GM23338 (cell line): ENCODE data around the gene GTF2E1.

Experiments used
- EZH2 ChIP-seq: fragments of 200-600 bp; sonication (generic); IDR thresholded peaks from one replicate; pipeline ENCODE4 v1.8.0; 2017; ENCODE audit warnings: antibody characterized with exemption, mild to moderate bottlenecking, low read depth; ENCODE audit not compliant: unreplicated experiment
- EZH2phosphoT487 ChIP-seq: fragments of 200-600 bp; sonication (generic); IDR thresholded peaks from one replicate; pipeline ENCODE4 v1.8.1; 2018; ENCODE audit warnings: antibody characterized with exemption; ENCODE audit not compliant: unreplicated experiment
- NANOG ChIP-seq: IDR thresholded peaks from 2 replicates; pipeline ENCODE4 v1.6.1; 2016; ENCODE audit warnings: antibody characterized with exemption, borderline replicate concordance
- POLR2AphosphoS5 ChIP-seq: IDR thresholded peaks from 2 replicates; pipeline ENCODE4 v1.6.1; 2016; ENCODE audit warnings: antibody characterized with exemption, low read depth
- ZNF331 ChIP-seq: fragments of 250-450 bp; sonication (Bioruptor Pico); IDR thresholded peaks from 2 replicates; pipeline ENCODE4 v1.5.0; 2020; ENCODE audit warnings: low read depth, mild to moderate bottlenecking, moderate library complexity
- TF ChIP-seq, protein P1 (sequence below), 2 experiments: fragments of 200-600 bp in 1 of 2; sonication (generic) in 1 of 2; conservative IDR thresholded peaks; 2 replicates each; pipeline versions ENCODE4 v1.5.1 to v1.6.1; 2016 to 2017; ENCODE audit warnings: antibody characterized with exemption in 2 of 2, low read depth in 2 of 2, mild to moderate bottlenecking in 2 of 2, moderate library complexity in 1 of 2
- TF ChIP-seq, protein P2 (sequence below): IDR thresholded peaks from one replicate; pipeline ENCODE4 v1.6.1; 2018; ENCODE audit warnings: antibody characterized with exemption; ENCODE audit not compliant: unreplicated experiment
- TF ChIP-seq, protein P3 (sequence below): IDR thresholded peaks from 2 replicates; pipeline ENCODE4 v1.6.1; 2016; ENCODE audit warnings: antibody characterized with exemption

DNA sequence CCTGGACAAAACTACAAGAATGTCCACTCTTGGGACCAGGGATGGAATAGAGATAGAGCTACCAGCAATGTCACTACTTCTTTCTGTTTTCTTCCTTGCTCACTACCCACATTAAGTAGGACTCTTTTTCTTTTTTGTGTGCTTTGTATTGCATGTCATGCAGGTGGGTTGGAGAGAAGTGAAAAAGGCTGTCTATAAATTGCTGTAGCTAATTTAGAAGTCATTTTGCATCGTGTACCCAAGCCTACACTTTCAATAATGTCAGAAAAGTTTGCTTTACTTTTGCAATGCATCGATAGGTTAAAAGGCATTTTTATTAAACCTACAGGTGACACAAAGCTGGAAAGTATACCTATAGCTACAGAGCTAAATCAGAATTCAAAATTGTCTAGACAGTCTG is 58.9 kb downstream of the GTF2E1 start:
- TF ChIP-seq, protein P1, sequence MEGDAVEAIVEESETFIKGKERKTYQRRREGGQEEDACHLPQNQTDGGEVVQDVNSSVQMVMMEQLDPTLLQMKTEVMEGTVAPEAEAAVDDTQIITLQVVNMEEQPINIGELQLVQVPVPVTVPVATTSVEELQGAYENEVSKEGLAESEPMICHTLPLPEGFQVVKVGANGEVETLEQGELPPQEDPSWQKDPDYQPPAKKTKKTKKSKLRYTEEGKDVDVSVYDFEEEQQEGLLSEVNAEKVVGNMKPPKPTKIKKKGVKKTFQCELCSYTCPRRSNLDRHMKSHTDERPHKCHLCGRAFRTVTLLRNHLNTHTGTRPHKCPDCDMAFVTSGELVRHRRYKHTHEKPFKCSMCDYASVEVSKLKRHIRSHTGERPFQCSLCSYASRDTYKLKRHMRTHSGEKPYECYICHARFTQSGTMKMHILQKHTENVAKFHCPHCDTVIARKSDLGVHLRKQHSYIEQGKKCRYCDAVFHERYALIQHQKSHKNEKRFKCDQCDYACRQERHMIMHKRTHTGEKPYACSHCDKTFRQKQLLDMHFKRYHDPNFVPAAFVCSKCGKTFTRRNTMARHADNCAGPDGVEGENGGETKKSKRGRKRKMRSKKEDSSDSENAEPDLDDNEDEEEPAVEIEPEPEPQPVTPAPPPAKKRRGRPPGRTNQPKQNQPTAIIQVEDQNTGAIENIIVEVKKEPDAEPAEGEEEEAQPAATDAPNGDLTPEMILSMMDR (conservative IDR thresholded peaks at IDR 0.05; ENCODE audit: low read depth in 2 of 2) = no peak
- TF ChIP-seq, protein P2, sequence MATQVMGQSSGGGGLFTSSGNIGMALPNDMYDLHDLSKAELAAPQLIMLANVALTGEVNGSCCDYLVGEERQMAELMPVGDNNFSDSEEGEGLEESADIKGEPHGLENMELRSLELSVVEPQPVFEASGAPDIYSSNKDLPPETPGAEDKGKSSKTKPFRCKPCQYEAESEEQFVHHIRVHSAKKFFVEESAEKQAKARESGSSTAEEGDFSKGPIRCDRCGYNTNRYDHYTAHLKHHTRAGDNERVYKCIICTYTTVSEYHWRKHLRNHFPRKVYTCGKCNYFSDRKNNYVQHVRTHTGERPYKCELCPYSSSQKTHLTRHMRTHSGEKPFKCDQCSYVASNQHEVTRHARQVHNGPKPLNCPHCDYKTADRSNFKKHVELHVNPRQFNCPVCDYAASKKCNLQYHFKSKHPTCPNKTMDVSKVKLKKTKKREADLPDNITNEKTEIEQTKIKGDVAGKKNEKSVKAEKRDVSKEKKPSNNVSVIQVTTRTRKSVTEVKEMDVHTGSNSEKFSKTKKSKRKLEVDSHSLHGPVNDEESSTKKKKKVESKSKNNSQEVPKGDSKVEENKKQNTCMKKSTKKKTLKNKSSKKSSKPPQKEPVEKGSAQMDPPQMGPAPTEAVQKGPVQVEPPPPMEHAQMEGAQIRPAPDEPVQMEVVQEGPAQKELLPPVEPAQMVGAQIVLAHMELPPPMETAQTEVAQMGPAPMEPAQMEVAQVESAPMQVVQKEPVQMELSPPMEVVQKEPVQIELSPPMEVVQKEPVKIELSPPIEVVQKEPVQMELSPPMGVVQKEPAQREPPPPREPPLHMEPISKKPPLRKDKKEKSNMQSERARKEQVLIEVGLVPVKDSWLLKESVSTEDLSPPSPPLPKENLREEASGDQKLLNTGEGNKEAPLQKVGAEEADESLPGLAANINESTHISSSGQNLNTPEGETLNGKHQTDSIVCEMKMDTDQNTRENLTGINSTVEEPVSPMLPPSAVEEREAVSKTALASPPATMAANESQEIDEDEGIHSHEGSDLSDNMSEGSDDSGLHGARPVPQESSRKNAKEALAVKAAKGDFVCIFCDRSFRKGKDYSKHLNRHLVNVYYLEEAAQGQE = no peak
- TF ChIP-seq EZH2 (no peak), POLR2AphosphoS5 (no peak), ZNF331 (CRISPR knock-in tag) (no peak), NANOG (no peak), EZH2phosphoT487 (no peak)
- TF ChIP-seq, protein P3, sequence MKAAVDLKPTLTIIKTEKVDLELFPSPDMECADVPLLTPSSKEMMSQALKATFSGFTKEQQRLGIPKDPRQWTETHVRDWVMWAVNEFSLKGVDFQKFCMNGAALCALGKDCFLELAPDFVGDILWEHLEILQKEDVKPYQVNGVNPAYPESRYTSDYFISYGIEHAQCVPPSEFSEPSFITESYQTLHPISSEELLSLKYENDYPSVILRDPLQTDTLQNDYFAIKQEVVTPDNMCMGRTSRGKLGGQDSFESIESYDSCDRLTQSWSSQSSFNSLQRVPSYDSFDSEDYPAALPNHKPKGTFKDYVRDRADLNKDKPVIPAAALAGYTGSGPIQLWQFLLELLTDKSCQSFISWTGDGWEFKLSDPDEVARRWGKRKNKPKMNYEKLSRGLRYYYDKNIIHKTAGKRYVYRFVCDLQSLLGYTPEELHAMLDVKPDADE = no peak
